Panc1 (cell line): ENCODE measurements around the gene YY2. TPM values are rescaled to one million over a fixed set of nuclear protein-coding genes. Genes with fewer than 3 reads are reported as not detected.

ENCODE experiments used
- ATAC-seq: fragments of 200-7000 bp; cut with Tn5 transposase; 2 replicates; pipeline ENCODE4 v1.9.1; 2020; ENCODE audit warnings: mild to moderate bottlenecking, moderate library complexity
- BruUV-seq: library from RNA; stranded (reverse); fragments of 400-500 nt; replicated peaks from 2 replicates; lab custom pipeline; 2021; lab: Mats Ljungman, UMichigan
- CTCF ChIA-PET: fragments of 300-600 bp; sonication (Branson Sonifier 250); formaldehyde crosslinking; loops from one replicate; lab custom pipeline; 2022; ENCODE audit warnings: antibody characterized with exemption; lab: Charles Lee
- POLR2A ChIA-PET: fragments of 300-600 bp; sonication (Branson Sonifier 250); formaldehyde crosslinking; loops from one replicate; lab custom pipeline; 2022; ENCODE audit warnings: antibody characterized with exemption; lab: Charles Lee
- DNase-seq: peaks from one replicate; pipeline ENCODE4 v3.0.0-alpha.2; 2010; ENCODE audit warnings: low read depth, low spot score
- H3K27ac ChIP-seq: 2 replicates; pipeline ENCODE4 v1.5.1; 2011; ENCODE audit warnings: mild to moderate bottlenecking, low read length, inconsistent platforms
- H3K27me3 ChIP-seq: fragments of 200-500 bp; sonication (Bioruptor generic); 2 replicates; pipeline ENCODE4 v1.6.0; 2014; ENCODE audit warnings: low read length, inconsistent platforms; ENCODE audit not compliant: control insufficient read depth, insufficient read depth
- H3K36me3 ChIP-seq: fragments of 200-500 bp; sonication (Bioruptor generic); 2 replicates; pipeline ENCODE4 v1.5.1; 2014; ENCODE audit warnings: inconsistent platforms, mild to moderate bottlenecking, low read length, moderate library complexity; ENCODE audit not compliant: control insufficient read depth, insufficient read depth
- H3K4me1 ChIP-seq: 2 replicates; pipeline ENCODE4 v1.5.1; 2011; ENCODE audit warnings: inconsistent platforms, mild to moderate bottlenecking, low read length, moderate library complexity; ENCODE audit not compliant: control insufficient read depth, insufficient read depth
- H3K4me3 ChIP-seq, 2 experiments: 2 replicates each; pipeline ENCODE4 v1.5.1; 2011 to 2012; ENCODE audit warnings: low read depth in 2 of 2, low read length in 2 of 2, mild to moderate bottlenecking in 2 of 2, inconsistent platforms in 1 of 2, moderate library complexity in 1 of 2
- H3K9me3 ChIP-seq: fragments of 200-500 bp; sonication (Bioruptor generic); 2 replicates; pipeline ENCODE4 v1.5.1; 2014; ENCODE audit warnings: low read depth, mild to moderate bottlenecking, inconsistent platforms, low read length, moderate library complexity; ENCODE audit not compliant: control insufficient read depth, insufficient read depth
- POLR2AphosphoS5 ChIP-seq: IDR thresholded peaks from 2 replicates; pipeline ENCODE4 v1.6.1; 2012; ENCODE audit warnings: mild to moderate bottlenecking, low read depth, low read length, moderate library complexity
- SIN3A ChIP-seq: IDR thresholded peaks from 2 replicates; pipeline ENCODE4 v1.6.1; 2012; ENCODE audit warnings: low read depth, mild to moderate bottlenecking, low read length, moderate library complexity, borderline replicate concordance; ENCODE audit not compliant: insufficient read depth
- TCF7L2 ChIP-seq: IDR thresholded peaks from 2 replicates; pipeline ENCODE4 v1.6.1; 2011; ENCODE audit warnings: mild to moderate bottlenecking, low read depth, low read length, inconsistent platforms
- in situ Hi-C: cut with HindIII; loops from 2 replicates; pipeline ENCODE4 v1.10.0; 2016; ENCODE audit warnings: low sequenced_read_pairs, low pct_unique_long_range_greater_than_20kb
- intact Hi-C: fragments of 100-400 bp; cut with micrococcal nuclease; formaldehyde crosslinking; loops from one replicate; pipeline ENCODE4 v1.10.0; 2022; ENCODE audit not compliant: unreplicated experiment
- total RNA-seq: library from RNA; stranded (reverse); gene quantifications from one replicate; pipeline ENCODE4 v1.2.1, GENCODE V29; 2021; ENCODE audit not compliant: unreplicated experiment
- TF ChIP-seq, protein P1 (sequence below): fragments of 450-650 bp; IDR thresholded peaks from 2 replicates; pipeline ENCODE4 v1.5.1; 2017; ENCODE audit warnings: mild to moderate bottlenecking
- TF ChIP-seq, protein P2 (sequence below), 2 experiments: IDR thresholded peaks; 2 replicates each; pipeline ENCODE4 v1.6.1; 2011 to 2012; ENCODE audit warnings: low read depth in 2 of 2, control low read depth in 1 of 2, low read length in 1 of 2, mild to moderate bottlenecking in 1 of 2, moderate library complexity in 1 of 2; ENCODE audit not compliant: insufficient read depth in 1 of 2

YY2 gene
- total RNA-seq, 1 experiment from 2014 or later, result 2.0 TPM

DNA sequence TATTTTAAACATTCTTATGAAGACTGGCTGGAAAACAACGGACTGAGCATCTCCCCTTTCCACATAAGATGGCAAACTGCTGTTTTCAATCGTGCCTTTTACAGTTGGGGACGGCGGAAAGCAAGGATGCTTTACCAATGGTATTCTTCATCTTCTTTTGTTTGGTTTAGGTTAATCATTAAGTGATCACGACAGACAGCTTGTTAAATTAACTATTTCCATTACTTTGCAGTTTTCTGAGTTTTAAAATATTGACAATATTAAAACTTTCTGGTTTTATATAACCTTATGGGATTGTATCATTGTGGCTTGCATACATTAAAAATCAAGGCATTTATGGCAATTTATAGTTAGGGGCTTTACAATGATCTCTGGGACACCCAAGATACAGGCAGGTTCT lies 12.6 kb upstream of the YY2 start:
- ATAC-seq, result no peak
- no peak overlapping the region for H3K27ac ChIP-seq
- CTCF ChIA-PET, result no interaction called here

DNA sequence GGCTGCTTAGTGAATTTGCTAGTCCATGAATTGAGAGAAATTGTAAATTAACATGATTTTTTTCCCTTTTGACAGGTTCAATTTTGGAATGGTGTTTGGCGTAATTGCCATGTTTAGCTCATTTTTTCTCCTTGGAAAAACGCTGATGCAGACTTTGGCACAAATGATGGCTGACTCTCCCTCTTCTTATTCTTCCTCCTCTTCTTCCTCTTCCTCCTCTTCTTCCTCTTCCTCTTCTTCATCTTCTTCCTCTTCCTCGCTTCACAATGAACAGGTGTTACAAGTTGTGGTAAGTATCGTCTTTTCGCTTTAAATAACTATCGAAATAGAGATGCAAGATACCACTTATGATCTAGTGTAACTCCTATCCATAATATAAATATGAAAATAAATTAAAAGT lies 10.7 kb upstream of the YY2 start:
- Histone ChIP-seq H3K27ac (no peak overlapping the region), H3K9me3 (no peaks in the 10 kb centered on the region), H3K4me3 (no peak overlapping the region), H3K36me3 (peaks cover 3% of the 10 kb centered on the region), H3K4me1 (no peaks in the 10 kb centered on the region), H3K27me3 (no peaks in the 10 kb centered on the region)
- ChIA-PET CTCF (no interaction called here), POLR2A (no interaction called here)
- intact Hi-C loops, result no loop called here
- no peak for ATAC-seq
- in situ Hi-C loops, result no loop called here
- TF ChIP-seq POLR2AphosphoS5, result no peak
- no peak for TF ChIP-seq SIN3A
- TF ChIP-seq, protein P1, sequence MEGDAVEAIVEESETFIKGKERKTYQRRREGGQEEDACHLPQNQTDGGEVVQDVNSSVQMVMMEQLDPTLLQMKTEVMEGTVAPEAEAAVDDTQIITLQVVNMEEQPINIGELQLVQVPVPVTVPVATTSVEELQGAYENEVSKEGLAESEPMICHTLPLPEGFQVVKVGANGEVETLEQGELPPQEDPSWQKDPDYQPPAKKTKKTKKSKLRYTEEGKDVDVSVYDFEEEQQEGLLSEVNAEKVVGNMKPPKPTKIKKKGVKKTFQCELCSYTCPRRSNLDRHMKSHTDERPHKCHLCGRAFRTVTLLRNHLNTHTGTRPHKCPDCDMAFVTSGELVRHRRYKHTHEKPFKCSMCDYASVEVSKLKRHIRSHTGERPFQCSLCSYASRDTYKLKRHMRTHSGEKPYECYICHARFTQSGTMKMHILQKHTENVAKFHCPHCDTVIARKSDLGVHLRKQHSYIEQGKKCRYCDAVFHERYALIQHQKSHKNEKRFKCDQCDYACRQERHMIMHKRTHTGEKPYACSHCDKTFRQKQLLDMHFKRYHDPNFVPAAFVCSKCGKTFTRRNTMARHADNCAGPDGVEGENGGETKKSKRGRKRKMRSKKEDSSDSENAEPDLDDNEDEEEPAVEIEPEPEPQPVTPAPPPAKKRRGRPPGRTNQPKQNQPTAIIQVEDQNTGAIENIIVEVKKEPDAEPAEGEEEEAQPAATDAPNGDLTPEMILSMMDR, result no peak
- no peak for TF ChIP-seq TCF7L2
- TF ChIP-seq, protein P2, sequence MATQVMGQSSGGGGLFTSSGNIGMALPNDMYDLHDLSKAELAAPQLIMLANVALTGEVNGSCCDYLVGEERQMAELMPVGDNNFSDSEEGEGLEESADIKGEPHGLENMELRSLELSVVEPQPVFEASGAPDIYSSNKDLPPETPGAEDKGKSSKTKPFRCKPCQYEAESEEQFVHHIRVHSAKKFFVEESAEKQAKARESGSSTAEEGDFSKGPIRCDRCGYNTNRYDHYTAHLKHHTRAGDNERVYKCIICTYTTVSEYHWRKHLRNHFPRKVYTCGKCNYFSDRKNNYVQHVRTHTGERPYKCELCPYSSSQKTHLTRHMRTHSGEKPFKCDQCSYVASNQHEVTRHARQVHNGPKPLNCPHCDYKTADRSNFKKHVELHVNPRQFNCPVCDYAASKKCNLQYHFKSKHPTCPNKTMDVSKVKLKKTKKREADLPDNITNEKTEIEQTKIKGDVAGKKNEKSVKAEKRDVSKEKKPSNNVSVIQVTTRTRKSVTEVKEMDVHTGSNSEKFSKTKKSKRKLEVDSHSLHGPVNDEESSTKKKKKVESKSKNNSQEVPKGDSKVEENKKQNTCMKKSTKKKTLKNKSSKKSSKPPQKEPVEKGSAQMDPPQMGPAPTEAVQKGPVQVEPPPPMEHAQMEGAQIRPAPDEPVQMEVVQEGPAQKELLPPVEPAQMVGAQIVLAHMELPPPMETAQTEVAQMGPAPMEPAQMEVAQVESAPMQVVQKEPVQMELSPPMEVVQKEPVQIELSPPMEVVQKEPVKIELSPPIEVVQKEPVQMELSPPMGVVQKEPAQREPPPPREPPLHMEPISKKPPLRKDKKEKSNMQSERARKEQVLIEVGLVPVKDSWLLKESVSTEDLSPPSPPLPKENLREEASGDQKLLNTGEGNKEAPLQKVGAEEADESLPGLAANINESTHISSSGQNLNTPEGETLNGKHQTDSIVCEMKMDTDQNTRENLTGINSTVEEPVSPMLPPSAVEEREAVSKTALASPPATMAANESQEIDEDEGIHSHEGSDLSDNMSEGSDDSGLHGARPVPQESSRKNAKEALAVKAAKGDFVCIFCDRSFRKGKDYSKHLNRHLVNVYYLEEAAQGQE (IDR thresholded peaks at IDR 0.05; ENCODE audit: insufficient read depth in 1 of 2, low read depth in 2 of 2, low read length in 1 of 2), result no peak
- BruUV-seq, result no TSS peak
- no peak for DNase-seq

More for the DNA sequence above, 12.6 kb upstream of the YY2 start:
- no peaks in the 10 kb centered on the region for H3K4me1 ChIP-seq
- H3K9me3 ChIP-seq, result no peaks in the 10 kb centered on the region
- in situ Hi-C loops, result no loop called here
- TF ChIP-seq SIN3A (no peak), POLR2AphosphoS5 (no peak), TCF7L2 (no peak)
- TF ChIP-seq, protein P1, result no peak
- TF ChIP-seq, protein P2 (IDR thresholded peaks at IDR 0.05; ENCODE audit: insufficient read depth in 1 of 2, low read depth in 2 of 2, low read length in 1 of 2), result no peak
- no peak overlapping the region for H3K4me3 ChIP-seq
- intact Hi-C loops, result no loop called here
- H3K36me3 ChIP-seq, result peaks cover 3% of the 10 kb centered on the region
- BruUV-seq, result no TSS peak
- DNase-seq, result no peak
- H3K27me3 ChIP-seq, result no peaks in the 10 kb centered on the region
- POLR2A ChIA-PET, result no interaction called here
